Frontal cortex (tissue), 4 donors: Measurements from ENCODE around the gene NBPF20. TPM values are rescaled to one million over a fixed set of nuclear protein-coding genes. Genes with fewer than 3 reads are reported as not detected.
"Not testable (repeated sequence)": the region's sequence is repeated elsewhere in the genome, so short reads cannot be mapped to it uniquely, and the experiment has no call there.

Source experiments
- DNase-seq, 2 donors: peaks; one replicate each; pipeline ENCODE4 v3.0.0; 2012; ENCODE audit warnings: low spot score in 2 of 2
- FAIRE-seq: peaks from 2 replicates; lab custom pipeline; 2012; peaks lifted over from hg19 to GRCh38; lab: Jason Lieb, UNC
- total RNA-seq: library from RNA; depleted of rRNA; stranded (reverse); fragments of >200 nt; gene quantifications from one replicate; pipeline ENCODE4 v1.2.3, GENCODE V29; 2014
- donor health status: control.
- donor health status: control.
- donor health status: control.

The NBPF20 gene
- 4.1 TPM for total RNA-seq

GRCh38 chr1:145425436-145426029 is at the start of gene NBPF20:
NBPF20 (minus strand) TSS chr1:145425603; CDS start chr1:145405272, 20,331 bp downstream.
- FAIRE-seq (no peak), DNase-seq (peak; percentile 77 to 82)

GRCh38 chr1:145474837-145475368 is 49.5 kb upstream of the NBPF20 start:
- FAIRE-seq, result not testable (repeated sequence)

GRCh38 chr1:145472731-145473130 is 47.3 kb upstream of the NBPF20 start:
- not testable (repeated sequence) for DNase-seq, FAIRE-seq

More at GRCh38 chr1:145474837-145475368, 49.5 kb upstream of the NBPF20 start:
- not testable (repeated sequence) for DNase-seq

- DNase-seq, FAIRE-seq: not testable (repeated sequence)
These were observed 46.0 kb upstream of the NBPF20 start for GRCh38 chr1:145471365-145471764.

- not testable (repeated sequence) for FAIRE-seq, DNase-seq
These were observed 40.2 kb upstream of the NBPF20 start for GRCh38 chr1:145465405-145466144.

GRCh38 chr1:145464708-145465336 is 39.4 kb upstream of the NBPF20 start:
- not testable (repeated sequence) for FAIRE-seq, DNase-seq

- FAIRE-seq, result not testable (repeated sequence)
These were observed 38.6 kb upstream of the NBPF20 start for GRCh38 chr1:145464017-145464416.

GRCh38 chr1:145460684-145461083 is 35.3 kb upstream of the NBPF20 start:
- not testable (repeated sequence) for DNase-seq, FAIRE-seq

More at GRCh38 chr1:145464017-145464416, 38.6 kb upstream of the NBPF20 start:
- DNase-seq, result not testable (repeated sequence)

- FAIRE-seq, DNase-seq: not testable (repeated sequence)
These were observed 34.6 kb upstream of the NBPF20 start for GRCh38 chr1:145460048-145460447.

- FAIRE-seq, DNase-seq: not testable (repeated sequence)
These were observed 34.2 kb upstream of the NBPF20 start for GRCh38 chr1:145459591-145459990.

- DNase-seq, FAIRE-seq: not testable (repeated sequence)
These were observed 33.7 kb upstream of the NBPF20 start for GRCh38 chr1:145459063-145459462.

GRCh38 chr1:145454824-145455177 is 29.4 kb upstream of the NBPF20 start:
- not testable (repeated sequence) for FAIRE-seq, DNase-seq

- not testable (repeated sequence) for DNase-seq
These were observed 28.7 kb upstream of the NBPF20 start for GRCh38 chr1:145453873-145454823.

GRCh38 chr1:145452506-145452905 is 27.1 kb upstream of the NBPF20 start:
- not testable (repeated sequence) for DNase-seq, FAIRE-seq

More at GRCh38 chr1:145453873-145454823, 28.7 kb upstream of the NBPF20 start:
- not testable (repeated sequence) for FAIRE-seq

GRCh38 chr1:145451914-145452313 is 26.5 kb upstream of the NBPF20 start:
- not testable (repeated sequence) for DNase-seq, FAIRE-seq

GRCh38 chr1:145445219-145445618 is 19.8 kb upstream of the NBPF20 start:
- not testable (repeated sequence) for DNase-seq, FAIRE-seq

- not testable (repeated sequence) for FAIRE-seq, DNase-seq
These were observed 16.9 kb upstream of the NBPF20 start for GRCh38 chr1:145442340-145442739.

GRCh38 chr1:145431363-145432256 is 6.2 kb upstream of the NBPF20 start:
- not testable (repeated sequence) for DNase-seq, FAIRE-seq
